Fibroblast of lung (primary cell): ENCODE measurements around the gene UMAD1. TPM values are rescaled to one million over a fixed set of nuclear protein-coding genes. Genes with fewer than 3 reads are reported as not detected.

Source experiments
- DNase-seq, 2 donors: peaks; one replicate each; pipeline versions ENCODE4 v3.0.0 to v3.0.0-alpha.2; 2010; ENCODE audit warnings: low read depth in 2 of 2
- H2AFZ ChIP-seq: 2 replicates; pipeline ENCODE4 v1.5.1; 2012; ENCODE audit warnings: low read length, control low read depth, inconsistent platforms
- H3K27ac ChIP-seq: 2 replicates; pipeline ENCODE4 v1.5.1; 2011; ENCODE audit warnings: low read length, control low read depth; ENCODE audit not compliant: insufficient read depth
- H3K27me3 ChIP-seq: 2 replicates; pipeline ENCODE4 v1.5.1; 2011; ENCODE audit warnings: mild to moderate bottlenecking, low read length; ENCODE audit not compliant: control insufficient read depth, insufficient read depth
- H3K36me3 ChIP-seq: 2 replicates; pipeline ENCODE4 v1.5.1; 2011; ENCODE audit warnings: low read length; ENCODE audit not compliant: control insufficient read depth, insufficient read depth
- H3K4me1 ChIP-seq: 2 replicates; pipeline ENCODE4 v1.5.1; 2011; ENCODE audit warnings: low read length; ENCODE audit not compliant: control insufficient read depth, insufficient read depth; ENCODE audit errors: extremely low read depth
- H3K4me2 ChIP-seq: 2 replicates; pipeline ENCODE4 v1.5.1; 2011; ENCODE audit warnings: low read length, control low read depth; ENCODE audit not compliant: insufficient read depth; ENCODE audit errors: extremely low read depth
- H3K4me3 ChIP-seq, 4 experiments: fragments of 200-600 bp in 1 of 4; sonication (generic) in 1 of 4; replicated peaks in 1 of 4; 2 replicates each; pipeline ENCODE4 v1.5.1; 2011 to 2016; ENCODE audit warnings: low read length in 4 of 4, low read depth in 3 of 4, mild to moderate bottlenecking in 3 of 4, control low read depth in 2 of 4, inconsistent platforms in 1 of 4, mixed read lengths in 1 of 4; ENCODE audit not compliant: insufficient read depth in 1 of 4; ENCODE audit errors: control extremely low read depth in 1 of 4
- H3K79me2 ChIP-seq: 2 replicates; pipeline ENCODE4 v1.5.1; 2012; ENCODE audit warnings: mild to moderate bottlenecking, low read length, inconsistent platforms; ENCODE audit not compliant: control insufficient read depth, insufficient read depth
- H3K9ac ChIP-seq: 2 replicates; pipeline ENCODE4 v1.5.1; 2011; ENCODE audit warnings: mild to moderate bottlenecking, low read length, control low read depth; ENCODE audit not compliant: insufficient read depth
- H3K9me3 ChIP-seq: 2 replicates; pipeline ENCODE4 v1.5.1; 2012; ENCODE audit warnings: low read depth, low read length; ENCODE audit not compliant: control insufficient read depth, insufficient read depth
- H4K20me1 ChIP-seq: 2 replicates; pipeline ENCODE4 v1.5.1; 2011; ENCODE audit warnings: low read length; ENCODE audit not compliant: control insufficient read depth, insufficient read depth; ENCODE audit errors: extremely low read depth
- EZH2 ChIP-seq: IDR thresholded peaks from 2 replicates; pipeline ENCODE4 v1.5.1; 2012; ENCODE audit warnings: low read length, control low read depth, mild to moderate bottlenecking; ENCODE audit errors: missing control alignments
- polyA plus RNA-seq, 2 donors: library from polyadenylated mRNA; depleted of rRNA in 1 of 2; stranded (reverse) in 1 of 2; unstranded in 1 of 2; fragments of >200 nt; gene quantifications; 2 replicates each; pipeline ENCODE4 v1.2.1, GENCODE V29; 2011 to 2012; ENCODE audit warnings: missing spikeins in 1 of 2
- total RNA-seq: library from RNA; depleted of rRNA; stranded (reverse); fragments of >200 nt; gene quantifications from 2 replicates; pipeline ENCODE4 v1.2.1, GENCODE V29; 2014
- TF ChIP-seq, protein P1 (sequence below), 2 donors: IDR thresholded peaks in 1 of 2; conservative IDR thresholded peaks in 1 of 2; 1 replicate in 1 of 2; 2 replicates in 1 of 2; pipeline ENCODE4 v1.5.1; 2011 to 2012; ENCODE audit warnings: low read length in 2 of 2, control low read depth in 1 of 2, inconsistent platforms in 1 of 2, low read depth in 1 of 2, mild to moderate bottlenecking in 1 of 2

Gene UMAD1
- total and polyA plus RNA-seq, 2 donors (not counting 1 experiment from before 2014, with no cell fraction given) = 12.4 to 19.8 TPM

DNA sequence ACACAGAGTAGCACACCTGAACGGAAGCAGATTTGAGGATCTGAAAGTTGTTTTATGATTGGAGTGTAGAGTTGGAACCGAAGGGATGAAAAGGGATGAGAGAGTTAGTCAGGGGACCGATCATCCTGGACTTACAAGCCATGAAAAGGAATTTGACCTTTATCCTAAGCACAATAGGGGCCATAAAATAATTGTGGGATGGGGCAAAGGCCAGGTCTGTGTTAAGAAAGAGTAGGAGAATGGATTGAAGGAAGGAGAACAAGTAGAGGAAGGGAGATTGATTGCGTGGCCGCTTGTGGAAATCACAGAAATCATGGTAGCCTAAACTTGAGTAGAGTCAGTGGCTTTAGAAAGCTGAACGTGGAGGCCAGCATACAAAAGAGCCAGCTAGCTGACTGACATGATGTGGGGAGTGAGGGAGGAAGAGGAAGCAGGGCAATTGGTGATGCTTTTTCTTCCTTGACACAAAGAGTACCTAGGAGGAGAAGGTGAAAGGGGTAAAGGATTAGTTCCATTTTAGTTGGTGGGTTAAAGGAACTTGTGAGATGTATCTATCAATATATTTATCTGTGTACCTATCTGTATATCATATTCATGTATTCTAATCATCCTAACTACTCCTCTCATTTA lies 144.9 kb downstream of the UMAD1 start:
- Histone ChIP-seq H3K27ac (no peak overlapping the region), H3K9me3 (no peaks in the 10 kb centered on the region), H3K9ac (no peak overlapping the region), H3K79me2 (no peaks in the 10 kb centered on the region), H3K36me3 (no peaks in the 10 kb centered on the region), H2AFZ (no peak overlapping the region), H3K4me1 (no peaks in the 10 kb centered on the region), H3K4me3 (no peak overlapping the region), H3K4me2 (no peak overlapping the region), H3K27me3 (no peaks in the 10 kb centered on the region), H4K20me1 (no peaks in the 10 kb centered on the region)
- no peak for DNase-seq
- TF ChIP-seq EZH2 = no peak
- TF ChIP-seq, protein P1, sequence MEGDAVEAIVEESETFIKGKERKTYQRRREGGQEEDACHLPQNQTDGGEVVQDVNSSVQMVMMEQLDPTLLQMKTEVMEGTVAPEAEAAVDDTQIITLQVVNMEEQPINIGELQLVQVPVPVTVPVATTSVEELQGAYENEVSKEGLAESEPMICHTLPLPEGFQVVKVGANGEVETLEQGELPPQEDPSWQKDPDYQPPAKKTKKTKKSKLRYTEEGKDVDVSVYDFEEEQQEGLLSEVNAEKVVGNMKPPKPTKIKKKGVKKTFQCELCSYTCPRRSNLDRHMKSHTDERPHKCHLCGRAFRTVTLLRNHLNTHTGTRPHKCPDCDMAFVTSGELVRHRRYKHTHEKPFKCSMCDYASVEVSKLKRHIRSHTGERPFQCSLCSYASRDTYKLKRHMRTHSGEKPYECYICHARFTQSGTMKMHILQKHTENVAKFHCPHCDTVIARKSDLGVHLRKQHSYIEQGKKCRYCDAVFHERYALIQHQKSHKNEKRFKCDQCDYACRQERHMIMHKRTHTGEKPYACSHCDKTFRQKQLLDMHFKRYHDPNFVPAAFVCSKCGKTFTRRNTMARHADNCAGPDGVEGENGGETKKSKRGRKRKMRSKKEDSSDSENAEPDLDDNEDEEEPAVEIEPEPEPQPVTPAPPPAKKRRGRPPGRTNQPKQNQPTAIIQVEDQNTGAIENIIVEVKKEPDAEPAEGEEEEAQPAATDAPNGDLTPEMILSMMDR (conservative IDR thresholded peaks at IDR 0.05 in 1 of 2, IDR thresholded peaks at IDR 0.05 in 1 of 2; ENCODE audit: low read depth in 1 of 2, low read length in 2 of 2) = no peak

DNA sequence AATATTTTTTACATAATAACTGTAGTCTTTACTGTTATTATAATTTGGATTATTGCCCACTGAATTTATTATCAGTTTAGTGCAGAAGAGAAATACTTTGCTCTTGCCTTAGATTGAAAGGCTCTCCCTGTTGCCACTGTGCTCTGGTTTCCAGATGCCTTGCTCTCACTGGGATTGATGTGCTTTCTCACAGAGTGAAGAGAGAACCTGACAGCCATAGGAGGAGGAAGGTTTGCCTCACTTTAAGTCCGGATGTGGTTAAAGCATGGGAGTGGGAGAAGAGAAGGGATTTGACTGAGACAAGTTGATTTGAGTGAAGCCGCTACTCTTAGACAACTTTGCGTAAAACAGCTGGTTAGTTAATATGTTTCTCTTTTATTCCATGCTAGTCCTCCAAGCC lies 146.0 kb downstream of the UMAD1 start:
- no peak overlapping the region for H3K4me3 ChIP-seq
- H3K4me1 ChIP-seq = no peaks in the 10 kb centered on the region
- no peaks in the 10 kb centered on the region for H3K79me2 ChIP-seq
- no peak for DNase-seq
- H3K27ac ChIP-seq = no peak overlapping the region
- H3K9ac ChIP-seq = no peak overlapping the region
- no peak overlapping the region for H3K4me2 ChIP-seq
- no peaks in the 10 kb centered on the region for H3K9me3 ChIP-seq
- H3K36me3 ChIP-seq = no peaks in the 10 kb centered on the region
- no peaks in the 10 kb centered on the region for H3K27me3 ChIP-seq
- TF ChIP-seq EZH2 = no peak
- TF ChIP-seq, protein P1 (conservative IDR thresholded peaks at IDR 0.05 in 1 of 2, IDR thresholded peaks at IDR 0.05 in 1 of 2; ENCODE audit: low read depth in 1 of 2, low read length in 2 of 2) = no peak
- no peaks in the 10 kb centered on the region for H4K20me1 ChIP-seq
- no peak overlapping the region for H2AFZ ChIP-seq

DNA sequence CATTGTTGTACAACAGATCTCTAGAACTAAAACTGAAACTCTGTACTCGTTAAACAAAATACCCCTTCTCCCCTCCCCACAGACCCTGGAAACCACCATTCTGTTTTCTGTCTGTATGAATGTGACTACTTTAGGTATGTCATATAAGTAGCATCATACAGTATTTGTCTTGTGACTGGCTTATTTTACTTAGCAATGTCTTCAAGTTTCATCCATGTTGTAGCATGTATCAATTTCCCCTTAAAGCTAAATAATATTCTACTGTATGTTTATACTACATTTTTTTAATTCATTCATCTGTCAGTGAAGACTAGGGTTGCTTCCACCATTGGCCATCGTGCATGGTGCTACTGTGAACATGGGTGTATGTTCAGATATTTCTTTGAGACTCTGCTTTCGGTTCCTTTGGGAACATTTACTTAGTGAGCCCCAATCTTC lies 149.0 kb downstream of the UMAD1 start:
- no peak overlapping the region for H3K4me3 ChIP-seq

More for the DNA sequence above, 149.0 kb downstream of the UMAD1 start:
- TF ChIP-seq, protein P1 (conservative IDR thresholded peaks at IDR 0.05 in 1 of 2, IDR thresholded peaks at IDR 0.05 in 1 of 2; ENCODE audit: low read depth in 1 of 2, low read length in 2 of 2) = no peak
- TF ChIP-seq EZH2 = no peak
- H3K27me3 ChIP-seq = no peaks in the 10 kb centered on the region
- H3K27ac ChIP-seq = no peak overlapping the region
- no peak for DNase-seq
- H3K4me2 ChIP-seq = no peak overlapping the region
- no peaks in the 10 kb centered on the region for H3K4me1 ChIP-seq
- H2AFZ ChIP-seq = no peak overlapping the region
- H4K20me1 ChIP-seq = no peaks in the 10 kb centered on the region
- H3K9ac ChIP-seq = no peak overlapping the region
- no peaks in the 10 kb centered on the region for H3K9me3 ChIP-seq
- H3K79me2 ChIP-seq = no peaks in the 10 kb centered on the region
- no peaks in the 10 kb centered on the region for H3K36me3 ChIP-seq
